A204.1 (cell line): ENCODE data around the gene LRBA.
"Not testable (repeated sequence)": the region's sequence is repeated elsewhere in the genome, so short reads cannot be mapped to it uniquely, and the experiment has no call there.

Source experiments
- FAIRE-seq: peaks from 2 replicates; lab custom pipeline; 2012; peaks lifted over from hg19 to GRCh38; lab: Jason Lieb, UNC

Gene LRBA

GRCh38 chr4:150662686-150663085 is 352.4 kb downstream of the LRBA start:
- no peak for FAIRE-seq

GRCh38 chr4:150661551-150661950 is 353.5 kb downstream of the LRBA start:
- FAIRE-seq = not testable (repeated sequence)

- not testable (repeated sequence) for FAIRE-seq
Observed at GRCh38 chr4:150658258-150658657, 356.8 kb downstream of the LRBA start.

- FAIRE-seq = peak; percentile 37
Observed at GRCh38 chr4:150656891-150657290, 358.2 kb downstream of the LRBA start.

- FAIRE-seq = no peak
Observed at GRCh38 chr4:150650751-150651150, 364.3 kb downstream of the LRBA start.

GRCh38 chr4:150648123-150648522 is 367.0 kb downstream of the LRBA start:
- FAIRE-seq = no peak

GRCh38 chr4:150647008-150647407 is 368.1 kb downstream of the LRBA start:
- FAIRE-seq = no peak

- no peak for FAIRE-seq
Observed at GRCh38 chr4:150641612-150642011, 373.5 kb downstream of the LRBA start.

GRCh38 chr4:150632639-150633038 is 382.4 kb downstream of the LRBA start:
- FAIRE-seq = no peak

GRCh38 chr4:150628073-150628472 is 387.0 kb downstream of the LRBA start:
- peak; percentile 55 for FAIRE-seq

GRCh38 chr4:150625033-150625432 is 390.1 kb downstream of the LRBA start:
- no peak for FAIRE-seq

GRCh38 chr4:150624055-150624454 is 391.0 kb downstream of the LRBA start:
- FAIRE-seq = no peak

GRCh38 chr4:150619042-150619441 is 396.0 kb downstream of the LRBA start:
- peak; percentile 68 for FAIRE-seq

GRCh38 chr4:150609131-150609530 is 406.0 kb downstream of the LRBA start:
- no peak for FAIRE-seq

GRCh38 chr4:150600812-150601445 is 414.2 kb downstream of the LRBA start:
- no peak for FAIRE-seq

- peak; percentile 34 for FAIRE-seq
Observed at GRCh38 chr4:150599547-150599946, 415.5 kb downstream of the LRBA start.

GRCh38 chr4:150598909-150599308 is 416.2 kb downstream of the LRBA start:
- no peak for FAIRE-seq

GRCh38 chr4:150593996-150594395 is 421.1 kb downstream of the LRBA start:
- peak; percentile 43 for FAIRE-seq

GRCh38 chr4:150591904-150592303 is 423.2 kb downstream of the LRBA start:
- FAIRE-seq = no peak

- FAIRE-seq = no peak
Observed at GRCh38 chr4:150591406-150591805, 423.7 kb downstream of the LRBA start.

GRCh38 chr4:150590631-150591030 is 424.5 kb downstream of the LRBA start:
- FAIRE-seq = no peak

- no peak for FAIRE-seq
Observed at GRCh38 chr4:150589157-150589556, 425.9 kb downstream of the LRBA start.

GRCh38 chr4:150588316-150588715 is 426.8 kb downstream of the LRBA start:
- no peak for FAIRE-seq

- FAIRE-seq = no peak
Observed at GRCh38 chr4:150586162-150586810, 428.8 kb downstream of the LRBA start.
